ENCODE measurements around the gene FBXO41.
A peak's percentile ranks its signal among the peaks of the same experiment; 100 is the strongest.

FBXO41 gene

GRCh38 chr2:73260338-73260984 lies 23.8 kb downstream of the FBXO41 start:
- no peak for DNase-seq

GRCh38 chr2:73259704-73260337 lies 24.5 kb downstream of the FBXO41 start:
- no peak for DNase-seq

GRCh38 chr2:73259276-73259675 lies 25.0 kb downstream of the FBXO41 start:
- DNase-seq: no peak

- no peak for DNase-seq
Observed at GRCh38 chr2:73258913-73259215, 25.4 kb downstream of the FBXO41 start.

- DNase-seq: no peak
Observed at GRCh38 chr2:73258186-73258912, 25.9 kb downstream of the FBXO41 start.

- peak in 1 of 4 experiments; percentile 22 for DNase-seq
Observed at GRCh38 chr2:73257425-73258125, 26.7 kb downstream of the FBXO41 start.

GRCh38 chr2:73257021-73257420 lies 27.3 kb downstream of the FBXO41 start:
- no peak for DNase-seq

GRCh38 chr2:73256618-73256922 lies 27.7 kb downstream of the FBXO41 start:
- no peak for DNase-seq

- no peak for DNase-seq
Observed at GRCh38 chr2:73255907-73256617, 28.2 kb downstream of the FBXO41 start.

GRCh38 chr2:73255007-73255644 lies 29.2 kb downstream of the FBXO41 start:
- no peak for DNase-seq

- DNase-seq: no peak
Observed at GRCh38 chr2:73254343-73255006, 29.8 kb downstream of the FBXO41 start.

- no peak for DNase-seq
Observed at GRCh38 chr2:73253901-73254300, 30.4 kb downstream of the FBXO41 start.

GRCh38 chr2:73253400-73253799 lies 30.9 kb downstream of the FBXO41 start:
- no peak for DNase-seq

- no peak for DNase-seq
Observed at GRCh38 chr2:73252238-73253027, 31.8 kb downstream of the FBXO41 start.

- no peak for DNase-seq
Observed at GRCh38 chr2:73250872-73251846, 33.1 kb downstream of the FBXO41 start.

- no peak for DNase-seq
Observed at GRCh38 chr2:73249636-73250035, 34.6 kb downstream of the FBXO41 start.

GRCh38 chr2:73246850-73247249 lies 37.4 kb downstream of the FBXO41 start:
- no peak for DNase-seq

GRCh38 chr2:73244580-73244979 lies 39.7 kb downstream of the FBXO41 start:
- no peak for DNase-seq

GRCh38 chr2:73243884-73244570 lies 40.3 kb downstream of the FBXO41 start:
- DNase-seq: no peak
